Hematopoietic multipotent progenitor cell treated with erythropoietin and hydrocortisone succinate and interleukin-3 and kit ligand, for 15 days (in vitro differentiated cells): ENCODE data around the gene SUN2.
"Not testable (repeated sequence)": the region's sequence is repeated elsewhere in the genome, so short reads cannot be mapped to it uniquely, and the experiment has no call there.

Experiments
- DNase-seq: peaks from one replicate; pipeline ENCODE4 v3.0.0-alpha.2; 2015; ENCODE audit warnings: low spot score

SUN2 gene

GRCh38 chr22:38755911-38756532, at the start of gene SUN2:
TSS of gene SUN2 (minus strand) at chr22:38755998. CDS start at chr22:38752628, 3,370 bp downstream.
- DNase-seq, result peak; percentile 89

DNA sequence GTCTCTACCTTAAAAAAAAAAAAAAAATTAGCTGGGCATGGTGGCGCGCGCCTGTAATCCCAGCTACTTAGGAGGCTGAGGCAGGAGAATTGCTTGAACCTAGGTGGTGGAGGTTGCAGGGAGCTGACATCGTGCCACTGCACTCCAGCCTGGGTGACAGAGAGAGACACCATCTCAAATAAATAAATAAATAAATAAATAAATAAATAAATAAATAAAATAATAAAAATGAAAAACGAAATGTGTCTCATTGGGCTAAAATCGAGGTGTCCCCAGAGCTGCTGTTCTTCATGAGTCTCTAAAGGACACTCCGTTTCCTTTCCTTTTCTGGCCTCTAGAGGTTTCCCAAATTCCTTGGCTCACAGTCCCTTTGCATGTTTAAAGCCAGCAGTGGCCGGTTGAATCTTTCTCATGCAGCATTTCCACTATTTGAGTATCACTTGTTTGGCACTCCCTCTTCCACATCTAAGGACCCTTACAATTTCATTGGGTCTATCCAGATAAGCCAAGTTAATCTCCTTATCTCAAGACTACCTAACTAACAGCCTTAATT, 49.3 kb upstream of the SUN2 start:
- DNase-seq, result not testable (repeated sequence)

DNA sequence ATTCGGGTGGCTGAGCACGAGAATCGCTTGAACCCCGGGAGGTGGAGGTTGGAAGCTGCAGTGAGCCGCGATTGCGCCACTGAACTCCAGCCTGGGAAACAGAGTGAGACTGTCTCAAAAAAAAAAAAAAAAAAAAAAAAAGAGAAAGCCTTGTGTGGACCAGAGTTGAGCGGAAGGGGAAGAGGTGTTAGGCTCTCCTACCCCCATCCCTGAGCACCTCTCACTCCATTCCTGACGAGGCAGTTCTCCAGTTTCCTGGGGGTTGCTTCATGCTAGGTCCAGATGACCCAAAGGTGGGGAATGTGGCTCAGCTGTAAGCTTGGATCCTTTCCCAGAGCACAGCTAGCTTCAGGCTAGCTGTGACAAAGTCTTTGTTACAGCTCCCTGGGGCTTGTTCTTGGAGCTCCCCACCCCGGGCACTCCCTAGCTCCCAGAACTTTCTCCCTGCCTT, 46.9 kb upstream of the SUN2 start:
- DNase-seq, result no peak

GRCh38 chr22:38799265-38800002, 43.6 kb upstream of the SUN2 start:
- no peak for DNase-seq

DNA sequence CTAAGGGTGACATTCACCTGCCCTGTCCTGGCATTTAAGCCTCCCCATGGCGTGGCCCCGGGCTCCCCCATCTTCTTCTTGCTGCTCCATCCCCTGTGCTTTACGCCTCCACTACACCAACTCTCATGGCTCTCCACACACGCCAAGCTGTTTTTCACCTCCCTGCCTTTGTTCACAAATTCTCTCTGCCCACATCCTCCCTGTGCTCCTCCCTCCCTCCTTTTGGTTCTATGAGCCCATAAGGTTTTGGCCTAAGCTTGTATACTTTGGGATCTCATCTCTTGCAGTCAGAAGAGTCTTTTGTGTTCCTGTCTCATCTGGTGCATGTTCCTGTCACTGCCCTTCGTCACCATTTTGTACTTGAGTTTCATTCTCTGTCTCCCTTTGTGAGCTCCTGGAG, 42.7 kb upstream of the SUN2 start:
- DNase-seq, result no peak

DNA sequence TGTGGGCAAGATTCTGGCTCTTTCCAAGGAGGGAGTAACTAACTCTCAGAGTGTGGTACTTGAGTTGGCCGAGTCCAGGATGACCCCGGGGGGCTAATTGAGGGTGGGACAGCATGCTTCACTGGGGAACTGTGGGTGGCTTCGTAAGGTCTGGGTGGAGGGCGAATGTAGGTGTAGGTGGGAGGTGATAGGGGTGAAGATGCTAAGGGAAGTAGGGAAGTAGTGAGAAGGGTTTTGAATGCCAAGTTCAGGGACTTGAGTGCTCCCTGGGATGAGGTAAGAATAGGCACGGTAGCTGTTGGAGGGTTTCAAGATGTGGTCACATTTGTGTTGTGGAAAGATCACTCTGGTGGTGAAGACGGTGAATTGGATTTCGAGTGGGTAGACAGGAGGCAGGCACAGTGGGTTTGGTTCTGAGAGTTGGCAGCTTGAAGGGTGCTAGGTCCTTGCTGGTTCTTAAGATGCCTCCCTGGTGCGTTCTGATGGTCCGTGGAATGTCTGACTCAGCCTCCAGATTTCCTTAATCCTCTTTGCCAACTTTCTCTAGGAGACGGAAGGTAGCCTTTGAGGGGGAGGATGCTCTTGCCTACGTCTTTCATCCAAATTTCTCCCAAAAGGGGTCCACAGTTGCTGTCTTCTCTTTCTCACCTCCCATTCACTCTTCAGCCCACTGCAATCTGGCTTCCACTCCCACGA, 40.6 kb upstream of the SUN2 start:
- no peak for DNase-seq

DNA sequence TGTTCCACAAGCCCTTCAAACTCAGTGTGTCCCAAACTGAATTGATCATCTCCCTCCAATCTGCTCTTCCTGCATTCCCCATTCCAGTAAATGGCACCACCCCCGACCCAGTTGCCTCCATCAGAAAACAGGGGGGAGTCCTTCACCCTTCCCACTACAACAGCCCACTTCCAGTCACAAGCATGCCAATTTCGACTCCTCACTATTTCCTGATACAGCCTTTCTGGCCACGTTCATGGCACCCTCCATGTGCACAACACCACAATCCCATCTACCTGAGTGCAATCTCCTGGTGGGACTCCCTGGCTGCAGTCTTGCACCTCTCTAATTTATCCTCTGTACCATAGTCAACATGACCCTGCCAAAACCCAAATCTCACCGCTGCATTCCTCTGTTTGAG, 39.8 kb upstream of the SUN2 start:
- DNase-seq, result no peak

GRCh38 chr22:38793721-38794466, 38.1 kb upstream of the SUN2 start, which contains the start of gene DNAL4:
TSS of gene DNAL4 (minus strand) at chr22:38794143. CDS start at chr22:38782731, 11,412 bp downstream.
- peak; percentile 98 for DNase-seq

GRCh38 chr22:38793317-38793716, 37.5 kb upstream of the SUN2 start:
- DNase-seq, result no peak

DNA sequence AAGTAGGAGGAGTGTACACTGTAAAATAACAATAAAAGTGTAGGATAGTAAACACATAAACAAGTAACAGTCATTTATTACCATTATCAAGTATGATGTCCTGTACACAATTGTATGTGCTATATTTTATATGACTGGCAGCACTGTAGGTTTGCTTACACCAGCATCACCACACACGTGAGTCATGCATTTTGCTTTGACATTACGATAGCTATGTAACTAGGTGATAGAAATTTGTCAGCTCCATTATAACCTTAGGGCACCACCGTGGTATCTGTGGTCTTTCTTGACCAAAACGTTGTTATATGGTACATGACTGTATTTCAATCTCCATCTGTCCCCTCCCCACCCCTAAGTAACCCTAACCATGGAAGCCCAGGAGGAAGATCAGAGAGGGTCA, 37.0 kb upstream of the SUN2 start:
- DNase-seq, result no peak

DNA sequence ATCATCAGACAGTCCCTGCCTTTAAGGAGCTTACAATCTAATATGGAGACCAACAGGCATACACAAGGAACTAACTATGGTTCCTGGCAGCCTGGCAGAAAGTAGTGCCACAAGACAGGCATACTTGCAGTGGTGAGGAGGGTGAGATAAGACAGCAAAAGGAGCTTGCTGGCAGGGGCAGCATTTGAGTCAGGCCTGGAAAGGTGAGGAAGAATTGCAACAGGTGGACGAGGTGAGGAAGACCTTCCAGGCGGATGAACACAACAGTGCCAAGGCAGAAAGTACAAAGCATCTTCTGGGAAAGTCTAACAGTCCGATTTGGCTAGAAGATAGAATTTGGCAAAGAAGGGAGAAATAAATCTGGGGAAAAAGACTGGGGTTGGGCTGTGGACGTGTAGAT, 33.8 kb upstream of the SUN2 start:
- DNase-seq, result no peak

DNA sequence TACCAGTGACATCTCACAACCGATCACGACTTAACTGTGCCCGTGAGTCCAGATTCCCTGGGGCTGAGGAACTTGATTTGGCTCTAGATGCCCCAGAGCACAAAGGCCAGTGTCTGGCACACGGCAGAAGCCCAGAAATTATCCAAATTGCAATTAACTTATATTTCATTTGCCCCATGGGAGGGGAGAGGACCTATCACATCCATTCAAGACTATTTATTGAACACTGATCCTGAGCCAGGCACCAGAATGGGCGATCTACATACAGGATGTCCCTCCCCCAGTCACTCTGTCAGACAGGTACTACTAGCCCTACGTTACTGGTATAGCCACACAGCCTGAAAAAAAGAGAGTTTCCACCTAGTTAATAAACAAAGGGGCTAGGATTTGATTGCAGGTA, 33.0 kb upstream of the SUN2 start:
- DNase-seq, result no peak

DNA sequence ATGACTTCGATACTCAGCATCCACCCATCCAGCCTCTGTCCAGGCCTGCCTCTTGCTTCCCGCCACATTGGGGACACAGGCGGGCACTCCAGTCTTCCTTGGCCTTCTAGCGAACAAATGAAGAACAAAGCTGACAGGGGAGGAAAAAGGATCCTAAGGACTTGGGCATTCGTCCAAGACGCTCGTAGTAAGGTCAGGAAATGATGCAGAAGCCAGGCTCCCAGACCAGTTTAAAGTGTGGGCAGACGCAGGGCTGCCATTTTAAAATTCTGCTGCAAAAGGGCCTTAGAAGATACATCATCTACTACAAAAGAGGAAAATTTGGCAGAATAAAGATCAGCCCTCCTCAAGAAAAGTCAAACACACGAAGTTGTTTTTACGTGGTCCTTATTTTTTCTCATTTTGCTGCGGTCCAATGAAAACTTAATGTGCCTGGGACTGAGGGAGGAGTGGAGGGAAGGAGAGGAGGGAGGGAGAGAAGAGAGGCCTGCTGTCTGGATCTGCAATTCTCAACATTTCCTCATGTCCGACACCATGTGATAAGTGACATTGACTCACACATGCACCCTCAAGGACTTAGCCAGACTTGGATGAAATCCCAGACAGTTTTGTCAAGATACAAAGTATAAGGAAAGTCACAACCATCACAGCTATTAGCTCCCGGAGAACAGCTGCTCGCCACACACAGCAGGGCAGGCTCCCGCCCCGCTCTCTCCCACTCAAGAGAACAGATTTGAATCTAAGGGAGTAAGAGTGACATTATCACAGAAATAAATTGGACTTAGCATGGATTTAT, 32.4 kb upstream of the SUN2 start:
- DNase-seq, result no peak

DNA sequence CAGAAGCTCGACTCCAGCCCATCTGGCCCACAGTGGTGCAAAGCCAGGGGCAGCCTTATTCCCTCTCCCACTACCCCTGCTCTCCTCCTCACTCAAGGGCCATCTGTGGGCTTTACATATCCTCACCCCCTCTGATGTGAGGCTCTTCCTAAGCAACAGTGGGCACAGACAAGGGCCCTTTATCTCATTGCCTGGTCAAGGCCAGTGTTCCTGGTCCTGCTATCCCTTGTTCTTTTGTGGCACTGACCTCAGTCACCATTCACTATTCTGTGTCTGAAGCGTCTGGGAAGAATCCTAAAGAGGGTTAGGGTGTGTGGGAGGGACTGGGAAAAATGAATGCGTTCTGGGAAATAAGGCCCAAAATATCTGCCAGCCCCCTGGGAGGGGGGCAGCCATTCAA, 30.8 kb upstream of the SUN2 start:
- DNase-seq, result no peak

DNA sequence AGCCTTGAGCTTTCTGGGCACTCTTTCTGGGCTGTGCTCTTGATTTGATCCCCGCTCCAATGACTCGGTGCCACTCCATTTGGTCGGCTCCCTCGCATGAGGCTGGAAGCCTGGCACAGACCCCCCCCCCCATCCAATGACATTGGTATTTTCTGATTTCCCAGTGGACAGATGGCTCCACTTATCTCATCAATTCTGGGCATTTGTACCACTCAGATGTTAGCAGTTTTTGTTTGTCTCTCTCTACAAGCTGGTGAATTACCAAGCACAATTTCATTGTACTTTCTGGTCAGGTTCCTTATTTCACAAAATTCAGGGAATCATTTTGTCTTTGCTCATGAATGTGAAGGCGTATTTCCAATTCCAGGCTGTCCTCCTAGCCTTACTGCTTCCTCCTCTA, 29.1 kb upstream of the SUN2 start:
- DNase-seq, result no peak

DNA sequence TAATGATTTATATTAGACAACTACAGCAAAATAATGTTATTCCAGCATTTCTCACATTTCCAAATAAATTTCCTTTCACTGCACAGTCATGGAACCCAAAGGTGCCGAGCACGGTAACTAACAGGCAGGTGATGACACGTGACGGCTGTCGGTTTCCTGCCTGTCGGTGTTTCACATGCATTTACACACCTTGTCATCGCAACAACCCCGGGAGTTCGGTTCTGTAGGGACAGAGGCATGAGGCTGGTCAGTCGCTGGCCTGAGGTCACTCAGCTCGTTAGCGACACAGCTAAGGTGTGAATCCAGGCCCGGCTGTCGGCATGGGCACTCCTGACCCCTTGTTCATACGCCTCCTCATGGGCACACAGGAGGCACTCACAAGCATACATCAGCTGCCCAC, 28.2 kb upstream of the SUN2 start:
- DNase-seq, result no peak

- DNase-seq, result no peak
These were observed 27.4 kb upstream of the SUN2 start for GRCh38 chr22:38783095-38783615.

DNA sequence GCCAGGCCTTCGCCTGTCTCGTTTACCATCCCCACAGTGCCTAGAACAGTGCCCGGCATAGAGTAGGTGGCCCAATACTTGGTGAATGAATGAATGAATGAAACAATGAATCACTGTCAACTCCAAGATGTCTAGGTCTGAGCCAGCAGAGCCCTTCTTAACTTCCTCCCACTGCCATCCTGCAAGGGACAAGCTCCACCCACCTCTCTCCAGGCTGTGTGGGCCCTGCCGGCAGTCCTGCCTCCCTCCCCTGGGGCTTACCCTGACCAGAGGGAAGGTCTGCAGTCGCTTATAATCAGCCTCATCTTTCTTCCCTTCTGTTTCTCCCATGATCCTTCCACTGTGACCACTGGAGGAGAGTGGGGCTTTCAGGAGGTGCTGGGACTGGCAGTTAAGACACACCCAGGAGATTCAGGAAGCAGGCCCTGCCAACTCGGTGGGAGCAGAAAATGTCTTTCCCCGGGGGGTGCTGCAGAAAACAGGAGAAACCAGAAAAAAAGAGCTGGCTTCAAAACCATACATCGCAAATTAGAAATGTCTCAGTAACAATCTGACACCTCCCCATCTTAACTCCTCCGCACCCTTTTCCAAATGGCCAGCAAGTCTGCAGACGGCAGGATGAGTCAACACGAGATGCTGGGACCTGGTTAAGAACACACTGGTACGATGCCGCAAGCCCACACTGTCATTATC, 26.8 kb upstream of the SUN2 start:
- no peak for DNase-seq

GRCh38 chr22:38781033-38781432, 25.2 kb upstream of the SUN2 start:
- DNase-seq, result no peak

DNA sequence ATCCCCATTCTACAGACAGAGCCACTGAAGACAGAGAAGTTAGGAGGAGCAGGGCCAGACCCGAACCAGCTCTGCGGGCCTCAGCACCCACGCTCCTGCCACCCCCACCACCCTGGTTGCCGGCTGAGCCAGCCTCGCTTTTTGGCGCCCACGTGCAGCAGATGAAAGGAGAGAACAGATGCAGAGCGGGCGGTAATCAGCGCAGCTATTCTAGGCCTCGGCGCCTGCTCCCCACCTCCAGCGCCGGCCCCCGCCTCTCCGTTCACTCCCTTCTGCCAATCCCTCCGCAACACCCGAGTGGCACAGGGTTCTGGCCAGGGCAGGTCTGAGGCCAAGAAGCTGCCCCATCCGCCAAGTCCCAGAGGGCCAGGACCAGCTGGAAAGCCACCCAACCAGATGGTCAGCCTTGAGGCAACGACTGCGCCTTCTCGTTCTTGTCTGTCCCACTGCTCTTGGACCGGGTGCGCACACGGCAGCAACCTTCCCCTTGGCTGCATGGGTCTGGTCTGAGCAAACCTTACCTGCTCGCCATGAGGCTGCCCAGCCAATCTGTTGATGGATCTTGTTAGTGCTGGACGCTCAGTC, 21.4 kb upstream of the SUN2 start:
- DNase-seq, result no peak
